ENCODE data around the gene MED12L. TPM values are rescaled to one million over a fixed set of nuclear protein-coding genes. Genes with fewer than 3 reads are reported as not detected.

The MED12L gene
- total RNA-seq, 6 experiments from 2014 or later, result 0.05 to 0.64 (median 0.13) TPM; not detected in 1

DNA sequence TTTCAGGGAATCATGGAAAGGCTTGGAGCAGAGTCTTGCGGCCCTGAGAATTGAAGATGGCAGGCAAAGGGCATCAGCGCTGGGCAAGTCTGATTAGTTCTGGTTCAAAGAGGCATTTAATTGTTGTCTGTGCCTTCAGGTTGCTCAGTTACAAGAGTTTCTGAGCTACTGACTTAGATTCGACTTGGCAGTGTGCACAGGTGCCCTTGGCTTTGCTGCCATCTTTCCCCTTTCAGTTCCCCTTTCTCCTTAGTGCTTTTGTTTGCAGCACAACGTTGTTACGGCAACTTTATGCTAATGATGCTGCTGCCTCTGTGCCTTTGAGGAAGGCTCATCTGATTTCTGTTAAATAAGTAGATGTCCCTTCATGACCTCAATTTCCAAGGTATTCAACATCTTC lies 180.4 kb downstream of the MED12L start:
- TF ChIP-seq, protein P1, sequence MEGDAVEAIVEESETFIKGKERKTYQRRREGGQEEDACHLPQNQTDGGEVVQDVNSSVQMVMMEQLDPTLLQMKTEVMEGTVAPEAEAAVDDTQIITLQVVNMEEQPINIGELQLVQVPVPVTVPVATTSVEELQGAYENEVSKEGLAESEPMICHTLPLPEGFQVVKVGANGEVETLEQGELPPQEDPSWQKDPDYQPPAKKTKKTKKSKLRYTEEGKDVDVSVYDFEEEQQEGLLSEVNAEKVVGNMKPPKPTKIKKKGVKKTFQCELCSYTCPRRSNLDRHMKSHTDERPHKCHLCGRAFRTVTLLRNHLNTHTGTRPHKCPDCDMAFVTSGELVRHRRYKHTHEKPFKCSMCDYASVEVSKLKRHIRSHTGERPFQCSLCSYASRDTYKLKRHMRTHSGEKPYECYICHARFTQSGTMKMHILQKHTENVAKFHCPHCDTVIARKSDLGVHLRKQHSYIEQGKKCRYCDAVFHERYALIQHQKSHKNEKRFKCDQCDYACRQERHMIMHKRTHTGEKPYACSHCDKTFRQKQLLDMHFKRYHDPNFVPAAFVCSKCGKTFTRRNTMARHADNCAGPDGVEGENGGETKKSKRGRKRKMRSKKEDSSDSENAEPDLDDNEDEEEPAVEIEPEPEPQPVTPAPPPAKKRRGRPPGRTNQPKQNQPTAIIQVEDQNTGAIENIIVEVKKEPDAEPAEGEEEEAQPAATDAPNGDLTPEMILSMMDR (IDR thresholded peaks at IDR 0.05), result no peak
- no peak overlapping the region for H3K4me3 Mint-ChIP-seq
- H3K36me3 Mint-ChIP-seq (ENCODE audit: low read depth), result no peaks in the 10 kb centered on the region
- no peaks in the 10 kb centered on the region for H3K4me1 Mint-ChIP-seq (ENCODE audit: low read depth)
- no peak for DNase-seq
- H3K27ac Mint-ChIP-seq, result no peak overlapping the region
- peaks cover 12% of the 10 kb centered on the region for H3K27me3 Mint-ChIP-seq (ENCODE audit: insufficient read depth)
- no peaks in the 10 kb centered on the region for H3K9me3 Mint-ChIP-seq

DNA sequence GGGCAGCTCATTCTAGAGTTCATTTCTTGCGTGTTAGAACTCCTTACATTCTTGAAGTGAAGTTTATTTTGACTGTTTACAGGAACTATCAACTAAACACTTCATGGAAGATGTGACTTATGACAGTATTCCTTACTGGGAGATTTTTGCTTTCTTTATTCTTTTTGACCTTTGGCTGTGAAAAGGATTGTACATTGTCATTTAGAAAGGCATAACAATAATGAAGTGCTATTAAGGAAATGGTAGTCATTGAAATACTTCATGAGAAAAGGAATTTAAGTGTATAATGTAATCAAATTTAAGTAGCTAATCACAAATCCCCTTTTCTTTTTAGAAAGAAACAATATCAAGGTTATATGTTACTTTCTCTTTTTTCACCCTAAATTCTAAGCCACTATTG lies 181.6 kb downstream of the MED12L start:
- no peaks in the 10 kb centered on the region for H3K4me1 Mint-ChIP-seq (ENCODE audit: low read depth)
- no peak overlapping the region for H3K27ac Mint-ChIP-seq
- H3K36me3 Mint-ChIP-seq (ENCODE audit: low read depth), result no peaks in the 10 kb centered on the region
- H3K9me3 Mint-ChIP-seq, result no peaks in the 10 kb centered on the region
- no peak for DNase-seq
- TF ChIP-seq, protein P1 (IDR thresholded peaks at IDR 0.05), result no peak
- peaks cover 12% of the 10 kb centered on the region for H3K27me3 Mint-ChIP-seq (ENCODE audit: insufficient read depth)
- H3K4me3 Mint-ChIP-seq, result no peak overlapping the region

DNA sequence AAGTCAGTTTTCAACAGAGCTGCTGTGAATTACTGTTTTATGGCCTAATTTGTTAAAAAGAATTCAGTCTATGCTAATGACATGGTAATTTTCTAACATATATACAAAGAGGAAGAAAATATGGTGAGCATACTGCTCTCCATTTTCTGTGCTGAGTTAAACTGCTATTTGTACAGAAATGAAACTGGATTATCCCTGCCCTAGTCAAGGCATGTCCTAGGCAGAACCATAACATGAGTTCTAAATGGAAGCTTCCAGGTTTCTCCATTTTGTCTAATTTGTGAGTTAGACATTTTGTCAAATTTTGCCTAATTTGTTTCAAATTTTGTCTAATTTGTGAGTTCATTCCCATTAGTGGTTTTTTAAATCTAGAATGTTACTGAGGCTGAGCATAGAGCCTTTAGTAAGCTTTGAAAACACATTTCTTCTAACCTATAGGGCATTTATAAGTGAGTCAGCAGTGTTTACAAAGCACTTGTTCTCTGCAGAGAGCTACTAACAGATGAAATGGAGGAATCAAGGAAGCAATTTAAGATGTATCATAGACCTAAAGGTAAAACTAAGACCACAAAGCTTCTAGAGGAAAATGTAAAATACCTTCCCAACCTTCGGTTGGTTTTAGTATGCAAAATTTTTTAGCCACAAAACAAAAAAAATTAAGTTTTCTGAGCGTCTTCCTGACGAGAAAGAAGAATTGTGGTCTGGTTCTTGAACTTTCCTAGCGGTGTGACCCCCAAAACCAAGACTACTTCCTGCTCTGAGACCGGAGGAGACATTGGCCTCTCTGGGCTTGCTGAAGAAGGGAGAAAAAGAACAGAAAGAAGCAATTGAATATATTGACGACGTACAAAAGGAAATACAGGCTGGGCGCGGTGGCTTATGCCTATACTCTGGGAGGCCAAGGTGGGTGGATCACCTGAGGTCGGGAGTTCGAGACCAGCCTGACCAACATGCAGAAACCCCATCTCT lies 183.1 kb downstream of the MED12L start:
- TF ChIP-seq, protein P1 (IDR thresholded peaks at IDR 0.05), result no peak
- H3K36me3 Mint-ChIP-seq (ENCODE audit: low read depth), result no peaks in the 10 kb centered on the region
- H3K4me1 Mint-ChIP-seq (ENCODE audit: low read depth), result no peaks in the 10 kb centered on the region
- H3K27ac Mint-ChIP-seq, result no peak overlapping the region
- no peak overlapping the region for H3K4me3 Mint-ChIP-seq
- no peak for DNase-seq
- peaks cover 7% of the 10 kb centered on the region for H3K27me3 Mint-ChIP-seq (ENCODE audit: insufficient read depth)
- H3K9me3 Mint-ChIP-seq, result no peaks in the 10 kb centered on the region

DNA sequence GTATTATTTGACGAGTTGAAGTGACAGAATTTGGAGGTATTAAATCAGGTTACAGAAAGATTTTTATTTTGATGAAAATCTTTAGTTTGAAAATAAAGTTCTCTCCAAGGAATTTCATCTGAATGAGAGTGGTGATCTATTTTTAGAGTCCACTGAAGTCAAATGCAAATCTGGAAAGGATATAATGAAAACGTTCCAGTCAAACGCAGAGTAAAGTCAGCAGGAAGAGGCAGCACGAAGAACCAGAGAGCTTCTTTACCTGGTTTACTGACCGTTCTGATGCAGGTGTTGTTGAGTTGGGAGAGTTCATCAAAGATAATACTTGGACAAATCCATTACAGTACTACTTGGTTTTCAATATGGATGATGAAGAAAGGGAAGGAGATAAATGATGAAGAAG lies 184.2 kb downstream of the MED12L start:
- Mint-ChIP-seq H3K4me1 (ENCODE audit: low read depth) (no peaks in the 10 kb centered on the region), H3K27ac (no peak overlapping the region)
- TF ChIP-seq, protein P1 (IDR thresholded peaks at IDR 0.05), result no peak

DNA sequence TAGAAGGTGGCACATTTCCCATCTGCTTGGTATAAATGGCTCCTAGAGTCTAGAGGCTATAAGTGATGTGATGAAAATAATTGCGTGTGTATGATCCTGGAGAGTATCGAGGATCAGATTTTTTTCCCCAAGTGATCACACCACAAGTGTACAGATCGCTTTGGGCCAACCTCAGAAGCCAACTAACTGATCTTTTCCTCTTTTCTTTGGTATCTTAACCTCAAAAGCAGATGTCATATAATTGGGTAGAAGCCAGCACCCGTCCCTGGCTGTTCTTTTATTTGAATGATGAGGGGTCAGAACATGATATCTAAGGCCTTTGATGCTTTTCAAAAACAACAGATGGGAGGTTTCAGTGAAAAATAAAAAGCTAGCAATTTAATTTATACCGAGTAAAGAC lies 189.6 kb downstream of the MED12L start:
- H3K9me3 Mint-ChIP-seq, result no peaks in the 10 kb centered on the region
- H3K36me3 Mint-ChIP-seq (ENCODE audit: low read depth), result no peaks in the 10 kb centered on the region
- peaks cover 6% of the 10 kb centered on the region for H3K27me3 Mint-ChIP-seq (ENCODE audit: insufficient read depth)
- TF ChIP-seq, protein P1 (IDR thresholded peaks at IDR 0.05), result no peak
- H3K4me3 Mint-ChIP-seq, result no peak overlapping the region
- DNase-seq, result no peak
- H3K4me1 Mint-ChIP-seq (ENCODE audit: low read depth), result no peaks in the 10 kb centered on the region
- no peak overlapping the region for H3K27ac Mint-ChIP-seq

More for the DNA sequence above, 184.2 kb downstream of the MED12L start:
- Mint-ChIP-seq H3K4me3 (no peak overlapping the region), H3K36me3 (ENCODE audit: low read depth) (no peaks in the 10 kb centered on the region), H3K27me3 (ENCODE audit: insufficient read depth) (peaks cover 7% of the 10 kb centered on the region), H3K9me3 (no peaks in the 10 kb centered on the region)
- DNase-seq, result no peak
